Endodermal cell (in vitro differentiated cells): ENCODE results near the gene NCR1. TPM values are rescaled to one million over a fixed set of nuclear protein-coding genes. Genes with fewer than 3 reads are reported as not detected.

Experiments used
- DNase-seq: peaks from one replicate; pipeline ENCODE4 v3.0.0-alpha.2; 2017
- H3K27ac ChIP-seq: 2 replicates; pipeline ENCODE4 v1.5.1; 2013; ENCODE audit warnings: mild to moderate bottlenecking, low read depth, low read length, moderate library complexity
- H3K27me3 ChIP-seq: 2 replicates; pipeline ENCODE4 v1.6.1; 2013; ENCODE audit warnings: mild to moderate bottlenecking, low read length, moderate library complexity; ENCODE audit not compliant: insufficient read depth, control insufficient read depth, poor library complexity, severe bottlenecking
- H3K36me3 ChIP-seq: 2 replicates; pipeline ENCODE4 v1.7.0; 2013; ENCODE audit warnings: mild to moderate bottlenecking, low read length, moderate library complexity; ENCODE audit not compliant: control insufficient read depth, insufficient read depth
- H3K4me1 ChIP-seq: one replicate; pipeline ENCODE4 v1.7.0; 2013; ENCODE audit warnings: low read length; ENCODE audit not compliant: control insufficient read depth, insufficient read depth
- H3K4me3 ChIP-seq: 2 replicates; pipeline ENCODE4 v1.5.1; 2013; ENCODE audit warnings: mild to moderate bottlenecking, low read length, moderate library complexity
- H3K9ac ChIP-seq: 2 replicates; pipeline ENCODE4 v1.6.1; 2013; ENCODE audit warnings: mild to moderate bottlenecking, low read length, moderate library complexity; ENCODE audit not compliant: poor library complexity, severe bottlenecking; ENCODE audit errors: extremely low read depth
- H3K9me3 ChIP-seq: 2 replicates; pipeline ENCODE4 v1.6.1; 2013; ENCODE audit warnings: mild to moderate bottlenecking, low read length, moderate library complexity; ENCODE audit not compliant: control insufficient read depth
- H3K27ac Mint-ChIP-seq: 2 replicates; pipeline ENCODE4 v1.8.0; 2020; ENCODE audit warnings: mixed read lengths
- H3K27me3 Mint-ChIP-seq: 2 replicates; pipeline ENCODE4 v1.8.0; 2021; ENCODE audit warnings: mild to moderate bottlenecking, mixed read lengths; ENCODE audit not compliant: insufficient read depth
- H3K36me3 Mint-ChIP-seq: 2 replicates; pipeline ENCODE4 v1.8.0; 2020; ENCODE audit warnings: low read depth, mixed read lengths
- H3K4me1 Mint-ChIP-seq: 2 replicates; pipeline ENCODE4 v1.8.0; 2020; ENCODE audit warnings: mixed read lengths
- H3K4me3 Mint-ChIP-seq: 2 replicates; pipeline ENCODE4 v1.8.0; 2020; ENCODE audit warnings: mild to moderate bottlenecking, moderate library complexity, mixed read lengths
- H3K9me3 Mint-ChIP-seq: 2 replicates; pipeline ENCODE4 v1.8.0; 2020; ENCODE audit warnings: mild to moderate bottlenecking, mixed read lengths
- CTCF ChIP-seq: fragments of 200-600 bp; sonication (generic); conservative IDR thresholded peaks from 2 replicates; pipeline ENCODE4 v1.5.0; 2021; ENCODE audit warnings: antibody characterized with exemption, mild to moderate bottlenecking
- WGBS, 2 experiments: methylation state at CpG; one replicate each; pipeline versions ENCODE4 v1.1.5 to v1.1.7; 2013; ENCODE audit warnings: missing lambda C conversion rate in 2 of 2, mixed read lengths in 1 of 2; ENCODE audit not compliant: insufficient coverage in 1 of 2, insufficient read length in 1 of 2; 5-methylcytosine and 5-hydroxymethylcytosine counted together
- total RNA-seq, 2 donors: library from RNA; stranded (reverse); fragmentation: NEBNext Ultra II Directional in 1 of 2; extraction: Animal tissue kit (Norgen Biotek cat#: 25700) in 1 of 2; gene quantifications; 2 replicates in 1 of 2; 3 replicates in 1 of 2; pipeline ENCODE4 v1.2.1, GENCODE V29; 2021

The NCR1 gene
- total RNA-seq, 2 donors from 2014 or later, result 24.4 to 34.5 TPM

DNA sequence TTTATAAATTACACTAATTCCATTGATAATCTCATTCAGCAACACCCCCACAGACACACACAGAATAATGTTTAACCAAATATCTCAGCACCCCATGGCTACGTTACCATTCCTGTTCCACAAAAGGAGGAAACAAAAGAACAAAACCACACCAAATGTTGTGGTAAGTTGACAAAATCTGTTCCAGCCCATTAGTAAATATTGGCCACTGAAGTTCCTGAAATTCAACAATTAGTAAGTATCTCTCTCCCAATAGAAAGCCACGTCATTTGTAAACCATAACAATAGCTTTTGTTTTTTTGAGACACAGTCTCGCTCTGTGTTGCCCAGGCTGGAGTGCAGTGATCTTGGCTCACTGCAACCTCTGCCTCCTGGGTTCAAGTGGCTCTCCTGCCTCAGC is 34.3 kb upstream of the NCR1 start:
- Mint-ChIP-seq H3K4me3 (no peak overlapping the region), H3K27me3 (peaks cover 16% of the 10 kb centered on the region), H3K4me1 (peaks cover 8% of the 10 kb centered on the region), H3K36me3 (no peaks in the 10 kb centered on the region), H3K27ac (no peak overlapping the region), H3K9me3 (peaks cover 4% of the 10 kb centered on the region)
- no peak for DNase-seq
- Histone ChIP-seq H3K4me3 (no peak overlapping the region), H3K4me1 (no peaks in the 10 kb centered on the region), H3K36me3 (no peaks in the 10 kb centered on the region), H3K27ac (no peak overlapping the region), H3K9me3 (no peaks in the 10 kb centered on the region), H3K9ac (no peak overlapping the region), H3K27me3 (peaks cover 16% of the 10 kb centered on the region)
- 58 to 81% methylated on average over 2 to 3 of the region's 3 CpGs for WGBS, 2 experiments
- TF ChIP-seq CTCF, result no peak

DNA sequence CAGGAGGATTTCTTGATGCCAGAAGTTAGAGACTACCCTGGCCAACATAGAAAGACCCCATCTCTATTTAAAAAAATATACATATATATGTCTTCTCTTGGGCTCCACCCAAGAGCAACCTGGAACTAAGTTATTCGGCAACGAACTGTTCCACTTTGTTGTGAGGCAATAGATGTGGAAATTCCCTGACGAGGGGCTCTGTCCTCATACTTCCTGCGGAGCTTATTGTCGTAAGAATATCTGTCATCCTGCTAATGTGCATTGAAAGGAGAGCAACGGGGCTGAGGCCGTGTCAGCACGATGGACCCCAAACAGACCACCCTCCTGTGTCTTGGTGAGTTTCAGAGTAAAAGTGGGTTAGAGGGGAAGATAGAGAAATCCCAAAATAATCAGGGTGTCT is 32.0 kb upstream of the NCR1 start, which contains the start of gene FCAR:
Gene FCAR (plus strand): TSS at position 246 of the 400 bp plus-strand sequence. CDS start 55 bp downstream, at position 301.
- Mint-ChIP-seq H3K27ac (no peak within 1 kb of the TSS), H3K9me3 (no peaks in the 10 kb centered on the region), H3K27me3 (peaks cover 21% of the 10 kb centered on the region), H3K4me1 (peaks cover 8% of the 10 kb centered on the region), H3K4me3 (no peak within 1 kb of the TSS), H3K36me3 (no peaks in the 10 kb centered on the region)
- H3K36me3 ChIP-seq, result no peaks in the 10 kb centered on the region
- H3K4me3 ChIP-seq, result no peak within 1 kb of the TSS
- WGBS, 2 experiments, result 75 to 80% methylated on average over 6 to 8 of the region's 8 CpGs
- DNase-seq, result no peak
- peaks cover 16% of the 10 kb centered on the region for H3K27me3 ChIP-seq
- H3K27ac ChIP-seq, result no peak within 1 kb of the TSS
- H3K9ac ChIP-seq, result no peak within 1 kb of the TSS
- H3K9me3 ChIP-seq, result no peaks in the 10 kb centered on the region
- TF ChIP-seq CTCF, result no peak
- no peaks in the 10 kb centered on the region for H3K4me1 ChIP-seq

GRCh38 chr19:54875506-54875905 is 30.4 kb upstream of the NCR1 start:
- Mint-ChIP-seq H3K4me3 (no peak overlapping the region), H3K9me3 (no peaks in the 10 kb centered on the region), H3K36me3 (no peaks in the 10 kb centered on the region), H3K27ac (no peak overlapping the region), H3K27me3 (peaks cover 27% of the 10 kb centered on the region), H3K4me1 (peaks cover 8% of the 10 kb centered on the region)
- Histone ChIP-seq H3K27ac (no peak overlapping the region), H3K9me3 (no peaks in the 10 kb centered on the region), H3K27me3 (peaks cover 16% of the 10 kb centered on the region), H3K4me1 (no peaks in the 10 kb centered on the region), H3K36me3 (no peaks in the 10 kb centered on the region), H3K9ac (no peak overlapping the region), H3K4me3 (no peak overlapping the region)
- WGBS, 2 experiments, result 75 to 80% methylated on average over 1 to 2 of the region's 2 CpGs
- no peak for DNase-seq
- no peak for TF ChIP-seq CTCF
